ENCODE results near the gene CASP2. TPM values are rescaled to one million over a fixed set of nuclear protein-coding genes. Genes with fewer than 3 reads are reported as not detected.

CASP2 gene
- total and polyA plus RNA-seq, 2 experiments from 2014 or later, result 9.2 to 13.1 TPM

GRCh38 chr7:143290293-143290692 lies 2.1 kb downstream of the CASP2 start:
- peaks cover 19% of the 10 kb centered on the region; the same call in 1 of the 2 replicates for H3K4me1 ChIP-seq (ENCODE audit: insufficient read depth)
- TF ChIP-seq EZH2 (IDR thresholded peaks at IDR 0.05; ENCODE audit: insufficient read depth, poor library complexity, severe bottlenecking) (no peak), EZH2phosphoT487 (IDR thresholded peaks at IDR 0.05; ENCODE audit: insufficient read depth, low read depth) (no peak)
- no peak overlapping the region for H3K4me2 ChIP-seq (ENCODE audit: unreplicated experiment)
- 0 out of 2 replicates have a peak overlapping the region, but pooled peaks have one; percentile 94 for H3K9ac ChIP-seq
- peaks cover 18% of the 10 kb centered on the region for H3K36me3 ChIP-seq (ENCODE audit: low read depth)
- peaks cover 66% of the 10 kb centered on the region for H3K79me2 ChIP-seq (ENCODE audit: insufficient read depth)
- no peak overlapping the region for H2AFZ ChIP-seq
- peaks cover 12% of the 10 kb centered on the region for H3F3A ChIP-seq (ENCODE audit: insufficient read depth)
- H4K20me1 ChIP-seq (ENCODE audit: insufficient read depth), result no peaks in the 10 kb centered on the region
- H3K4me3 ChIP-seq, result 0 out of 2 replicates have a peak overlapping the region, but pooled peaks have one; percentile 11
- H3K27me3 ChIP-seq (replicated peaks; ENCODE audit: insufficient read depth), result no peaks in the 10 kb centered on the region
- no peaks in the 10 kb centered on the region for H3K9me3 ChIP-seq (ENCODE audit: low read depth)
- DNase-seq, result no peak
- peak overlapping the region; percentile 82; the same call in 1 of the 2 replicates for H3K27ac ChIP-seq
- in situ Hi-C loops (cut with MboI), result no loop called here
- H3K9me2 ChIP-seq (ENCODE audit: insufficient read depth), result no peaks in the 10 kb centered on the region
- WGBS, 2 experiments (ENCODE audit: low coverage in 1 of 2, low lambda C conversion rate in 2 of 2, missing lambda C conversion rate in 2 of 2), result 81 to 89% methylated on average over 4 of the region's 4 CpGs

- Histone ChIP-seq H3K4me1 (ENCODE audit: insufficient read depth) (peaks cover 19% of the 10 kb centered on the region; the same call in 1 of the 2 replicates), H3K9me3 (ENCODE audit: low read depth) (no peaks in the 10 kb centered on the region), H3K79me2 (ENCODE audit: insufficient read depth) (peaks cover 77% of the 10 kb centered on the region), H3K27ac (no peak overlapping the region), H3F3A (ENCODE audit: insufficient read depth) (peaks cover 17% of the 10 kb centered on the region), H4K20me1 (ENCODE audit: insufficient read depth) (no peaks in the 10 kb centered on the region), H3K9me2 (ENCODE audit: insufficient read depth) (no peaks in the 10 kb centered on the region), H2AFZ (no peak overlapping the region), H3K4me3 (no peak overlapping the region), H3K36me3 (ENCODE audit: low read depth) (peaks cover 31% of the 10 kb centered on the region), H3K27me3 (replicated peaks; ENCODE audit: insufficient read depth) (no peaks in the 10 kb centered on the region), H3K4me2 (ENCODE audit: unreplicated experiment) (no peak overlapping the region), H3K9ac (no peak overlapping the region)
- in situ Hi-C loops (cut with MboI), result no loop called here
- 87 to 90% methylated on average over 5 of the region's 5 CpGs for WGBS, 2 experiments (ENCODE audit: low coverage in 1 of 2, low lambda C conversion rate in 2 of 2, missing lambda C conversion rate in 2 of 2)
- TF ChIP-seq EZH2phosphoT487 (IDR thresholded peaks at IDR 0.05; ENCODE audit: insufficient read depth, low read depth) (no peak), EZH2 (IDR thresholded peaks at IDR 0.05; ENCODE audit: insufficient read depth, poor library complexity, severe bottlenecking) (no peak)
- DNase-seq, result no peak
Observed at GRCh38 chr7:143292876-143293275, 4.7 kb downstream of the CASP2 start.

- no peak overlapping the region for H3K4me2 ChIP-seq (ENCODE audit: unreplicated experiment)
- peaks cover 54% of the 10 kb centered on the region for H3K36me3 ChIP-seq (ENCODE audit: low read depth)
- no peak overlapping the region for H3K9ac ChIP-seq
- peaks cover 16% of the 10 kb centered on the region for H3K4me1 ChIP-seq (ENCODE audit: insufficient read depth)
- no peak for DNase-seq
- H3K79me2 ChIP-seq (ENCODE audit: insufficient read depth), result peaks cover 52% of the 10 kb centered on the region
- H3K4me3 ChIP-seq, result no peak overlapping the region
- no peaks in the 10 kb centered on the region for H3K9me2 ChIP-seq (ENCODE audit: insufficient read depth)
- TF ChIP-seq EZH2 (IDR thresholded peaks at IDR 0.05; ENCODE audit: insufficient read depth, poor library complexity, severe bottlenecking), result no peak
- H3K27me3 ChIP-seq (replicated peaks; ENCODE audit: insufficient read depth), result no peaks in the 10 kb centered on the region
- H3F3A ChIP-seq (ENCODE audit: insufficient read depth), result peaks cover 24% of the 10 kb centered on the region
- no peak overlapping the region for H3K27ac ChIP-seq
- H4K20me1 ChIP-seq (ENCODE audit: insufficient read depth), result no peaks in the 10 kb centered on the region
- H2AFZ ChIP-seq, result no peak overlapping the region
- in situ Hi-C loops (cut with MboI), result no loop called here
- no peaks in the 10 kb centered on the region for H3K9me3 ChIP-seq (ENCODE audit: low read depth)
Observed at GRCh38 chr7:143295870-143296269, 7.7 kb downstream of the CASP2 start.

- Histone ChIP-seq H2AFZ (no peak overlapping the region), H3K36me3 (ENCODE audit: low read depth) (peaks cover 61% of the 10 kb centered on the region), H3K4me1 (ENCODE audit: insufficient read depth) (peaks cover 12% of the 10 kb centered on the region), H3K4me2 (ENCODE audit: unreplicated experiment) (no peak overlapping the region), H3K9me2 (ENCODE audit: insufficient read depth) (no peaks in the 10 kb centered on the region), H3K79me2 (ENCODE audit: insufficient read depth) (peaks cover 44% of the 10 kb centered on the region), H3F3A (ENCODE audit: insufficient read depth) (peaks cover 24% of the 10 kb centered on the region), H4K20me1 (ENCODE audit: insufficient read depth) (no peaks in the 10 kb centered on the region), H3K4me3 (no peak overlapping the region), H3K9ac (no peak overlapping the region), H3K27ac (no peak overlapping the region), H3K9me3 (ENCODE audit: low read depth) (no peaks in the 10 kb centered on the region), H3K27me3 (replicated peaks; ENCODE audit: insufficient read depth) (no peaks in the 10 kb centered on the region)
- TF ChIP-seq EZH2phosphoT487 (IDR thresholded peaks at IDR 0.05; ENCODE audit: insufficient read depth, low read depth) (no peak), EZH2 (IDR thresholded peaks at IDR 0.05; ENCODE audit: insufficient read depth, poor library complexity, severe bottlenecking) (no peak)
- DNase-seq, result no peak
- WGBS, 2 experiments (ENCODE audit: low coverage in 1 of 2, low lambda C conversion rate in 2 of 2, missing lambda C conversion rate in 2 of 2), result 48 to 51% methylated on average over 2 of the region's 2 CpGs
- in situ Hi-C loops (cut with MboI), result no loop called here
Observed at GRCh38 chr7:143296686-143297085, 8.5 kb downstream of the CASP2 start.

- Histone ChIP-seq H3K27me3 (replicated peaks; ENCODE audit: insufficient read depth) (no peaks in the 10 kb centered on the region), H3K4me1 (ENCODE audit: insufficient read depth) (peaks cover 12% of the 10 kb centered on the region), H3K9me3 (ENCODE audit: low read depth) (no peaks in the 10 kb centered on the region), H3K79me2 (ENCODE audit: insufficient read depth) (peaks cover 19% of the 10 kb centered on the region; the same call in 1 of the 2 replicates), H3K27ac (peak overlapping the region; percentile 41), H3K9me2 (ENCODE audit: insufficient read depth) (no peaks in the 10 kb centered on the region), H4K20me1 (ENCODE audit: insufficient read depth) (no peaks in the 10 kb centered on the region), H3K36me3 (ENCODE audit: low read depth) (peaks cover 73% of the 10 kb centered on the region), H3K9ac (no peak overlapping the region), H3K4me2 (ENCODE audit: unreplicated experiment) (peak overlapping the region; percentile 9), H3F3A (ENCODE audit: insufficient read depth) (peaks cover 24% of the 10 kb centered on the region), H2AFZ (no peak overlapping the region), H3K4me3 (no peak overlapping the region)
- in situ Hi-C loops (cut with MboI), result no loop called here
- WGBS, 2 experiments (ENCODE audit: low coverage in 1 of 2, low lambda C conversion rate in 2 of 2, missing lambda C conversion rate in 2 of 2), result 39 to 41% methylated on average over 2 of the region's 2 CpGs
- no peak for TF ChIP-seq EZH2phosphoT487 (IDR thresholded peaks at IDR 0.05; ENCODE audit: insufficient read depth, low read depth)
- TF ChIP-seq EZH2 (IDR thresholded peaks at IDR 0.05; ENCODE audit: insufficient read depth, poor library complexity, severe bottlenecking), result no peak
- DNase-seq, result peak; percentile 77
Observed at GRCh38 chr7:143299346-143299745, 11.2 kb downstream of the CASP2 start.

All from GM23248 (cell line).